Measurements from ENCODE around the gene NLGN4Y.
"Not testable (repeated sequence)": the region's sequence is repeated elsewhere in the genome, so short reads cannot be mapped to it uniquely, and the experiment has no call there.

NLGN4Y gene

DNA sequence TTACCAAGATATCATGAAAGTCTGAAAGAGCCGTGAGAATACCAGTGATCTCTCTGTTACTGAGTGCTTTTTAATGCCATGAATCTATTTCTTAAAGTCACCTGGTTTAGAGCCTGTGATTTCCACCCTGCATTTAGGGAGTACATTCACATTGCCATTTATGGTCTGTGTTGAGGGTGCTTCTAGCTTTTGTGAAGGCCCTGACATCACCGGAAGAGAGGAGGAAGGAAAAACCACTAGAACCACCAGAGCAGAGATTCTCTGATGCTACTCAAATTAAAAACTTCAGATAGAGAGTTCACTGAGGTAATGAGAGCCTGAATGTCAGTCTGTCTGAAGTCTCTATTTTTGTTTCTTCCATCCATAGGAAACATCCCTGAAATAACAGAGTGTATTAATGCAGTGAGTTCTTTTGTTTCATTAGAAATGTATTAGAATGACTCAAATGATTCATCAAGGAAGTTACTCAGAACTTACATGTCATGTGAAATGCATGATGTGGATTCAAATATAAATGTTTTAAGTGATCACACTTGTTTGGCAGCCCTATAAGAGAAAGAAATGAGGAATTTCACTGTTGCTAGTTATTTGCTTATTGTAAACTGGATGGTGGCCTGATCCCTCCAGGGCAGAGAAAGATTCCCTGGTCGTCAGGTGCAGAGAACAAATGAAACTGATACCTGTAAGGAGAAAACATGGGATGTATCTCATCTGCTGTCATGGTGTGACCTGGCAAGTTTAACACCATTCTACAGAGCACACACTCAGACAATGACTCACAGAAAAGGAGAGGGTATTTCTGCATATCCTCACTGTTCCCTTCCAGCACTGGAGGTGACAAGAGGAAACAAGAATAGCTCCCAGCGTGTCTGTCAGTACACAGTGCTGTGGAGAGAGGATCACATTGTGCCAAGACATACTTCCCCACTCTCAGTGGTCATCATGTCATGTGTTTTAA is 310.1 kb downstream of the NLGN4Y start:
- no peak for DNase-seq (ENCODE audit: low read depth in 1 of 2, low spot score in 1 of 2)

DNA sequence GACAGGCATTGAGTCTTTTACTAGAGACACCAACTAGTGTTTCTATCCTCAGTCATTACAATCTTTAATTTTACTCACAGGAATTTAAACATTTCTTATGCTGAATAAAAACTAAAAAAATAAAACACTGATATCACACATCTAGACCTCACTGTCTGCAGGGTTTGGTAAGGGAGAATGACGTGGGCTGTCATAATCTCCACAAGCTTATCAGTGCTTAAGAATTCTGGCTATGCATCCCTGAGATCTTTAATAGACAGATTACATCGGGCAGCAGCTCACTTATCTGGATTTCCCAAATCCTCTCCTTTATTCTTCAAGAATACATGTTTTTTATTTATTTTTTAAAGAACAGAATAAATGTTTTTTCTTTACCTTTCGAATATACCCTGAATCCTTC is 313.1 kb downstream of the NLGN4Y start:
- no peak for DNase-seq (ENCODE audit: low read depth in 1 of 2, low spot score in 1 of 2)

DNA sequence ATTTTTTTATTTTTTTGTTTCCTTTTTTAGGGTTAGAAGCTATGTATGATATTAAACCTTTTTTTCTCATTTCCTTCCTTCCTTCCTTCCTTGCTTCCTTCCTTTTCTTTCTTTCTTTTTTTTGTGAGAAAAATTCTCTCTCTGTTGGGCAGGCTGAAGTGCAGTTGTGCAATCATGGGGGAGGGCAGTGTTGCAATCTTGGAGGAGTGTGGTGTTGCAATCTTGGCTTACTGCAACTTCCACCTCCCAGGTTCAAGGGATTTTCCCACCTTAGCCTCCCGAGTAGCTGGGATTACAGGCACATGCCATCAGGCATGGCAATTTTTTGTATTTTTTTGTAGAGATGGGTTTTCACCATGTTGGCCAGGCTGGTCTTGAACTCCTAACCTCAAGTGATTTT is 326.4 kb downstream of the NLGN4Y start:
- DNase-seq (ENCODE audit: low read depth in 1 of 2, low spot score in 1 of 2) = no peak

- DNase-seq (ENCODE audit: low read depth in 1 of 2, low spot score in 1 of 2) = no peak
Measured at GRCh38 chrY:14860448-14860847, 336.1 kb downstream of the NLGN4Y start.

GRCh38 chrY:14861033-14861432 is 336.7 kb downstream of the NLGN4Y start:
- DNase-seq (ENCODE audit: low read depth in 1 of 2, low spot score in 1 of 2) = not testable (repeated sequence)

GRCh38 chrY:14871971-14872370 is 347.6 kb downstream of the NLGN4Y start:
- DNase-seq (ENCODE audit: low read depth in 1 of 2, low spot score in 1 of 2) = no peak
